HFF-Myc (cell line): ENCODE results near the gene KRTAP5-6.

Experiments used
- DNase-seq: peaks from one replicate; pipeline ENCODE4 v3.0.0-alpha.2; 2011; ENCODE audit warnings: low read depth; ENCODE audit errors: extremely low read depth
- H3K4me3 ChIP-seq: replicated peaks from 2 replicates; pipeline ENCODE4 v1.5.1; 2011; ENCODE audit warnings: low read depth, mild to moderate bottlenecking, control low read depth, low read length
- CTCF ChIP-seq: IDR thresholded peaks from 2 replicates; pipeline ENCODE4 v1.5.1; 2012; ENCODE audit warnings: mild to moderate bottlenecking, low read depth, low read length, control low read depth; ENCODE audit errors: missing control alignments

KRTAP5-6 gene

GRCh38 chr11:1740786-1741530 lies 44.0 kb downstream of the KRTAP5-6 start:
- DNase-seq = no peak
- no peak for TF ChIP-seq CTCF
- no peak overlapping the region for H3K4me3 ChIP-seq

GRCh38 chr11:1741741-1742140 lies 44.7 kb downstream of the KRTAP5-6 start:
- H3K4me3 ChIP-seq = no peak overlapping the region
- no peak for TF ChIP-seq CTCF
- no peak for DNase-seq

- DNase-seq = no peak
- no peak for TF ChIP-seq CTCF
- no peak overlapping the region for H3K4me3 ChIP-seq
Observed at GRCh38 chr11:1742371-1742770, 45.4 kb downstream of the KRTAP5-6 start.

GRCh38 chr11:1742869-1743584 lies 46.0 kb downstream of the KRTAP5-6 start:
- no peak for TF ChIP-seq CTCF
- no peak overlapping the region for H3K4me3 ChIP-seq
- no peak for DNase-seq

- H3K4me3 ChIP-seq = no peak overlapping the region
- TF ChIP-seq CTCF = no peak
- no peak for DNase-seq
Observed at GRCh38 chr11:1743585-1744136, 46.7 kb downstream of the KRTAP5-6 start.

GRCh38 chr11:1744137-1744886 lies 47.3 kb downstream of the KRTAP5-6 start:
- H3K4me3 ChIP-seq = no peak overlapping the region
- no peak for TF ChIP-seq CTCF
- no peak for DNase-seq
